H9 (cell line): Measurements from ENCODE around the gene EMC9. TPM values are rescaled to one million over a fixed set of nuclear protein-coding genes. Genes with fewer than 3 reads are reported as not detected.

Experiments
- DNase-seq: peaks from one replicate; pipeline ENCODE4 v3.0.0-alpha.2; 2017
- H2AFZ ChIP-seq: one replicate; pipeline ENCODE4 v1.6.1; 2013; ENCODE audit warnings: mild to moderate bottlenecking, low read length, control low read depth, moderate library complexity
- H2AK5ac ChIP-seq: 2 replicates; pipeline ENCODE4 v1.6.1; 2013; ENCODE audit warnings: low read length, control low read depth, mixed read lengths; ENCODE audit not compliant: insufficient read length
- H2BK120ac ChIP-seq: one replicate; pipeline ENCODE4 v1.6.1; 2013; ENCODE audit warnings: low read depth, mild to moderate bottlenecking, low read length, control low read depth, inconsistent platforms; ENCODE audit not compliant: poor library complexity, severe bottlenecking
- H2BK12ac ChIP-seq: 2 replicates; pipeline ENCODE4 v1.6.1; 2013; ENCODE audit warnings: low read length, control low read depth, mixed read lengths, low read depth; ENCODE audit not compliant: insufficient read length
- H2BK15ac ChIP-seq: 2 replicates; pipeline ENCODE4 v1.6.1; 2013; ENCODE audit warnings: low read depth, low read length, control low read depth
- H2BK20ac ChIP-seq: one replicate; pipeline ENCODE4 v1.6.1; 2013; ENCODE audit warnings: low read depth, mild to moderate bottlenecking, low read length, control low read depth, inconsistent platforms; ENCODE audit not compliant: poor library complexity, severe bottlenecking
- H2BK5ac ChIP-seq: 2 replicates; pipeline ENCODE4 v1.6.1; 2013; ENCODE audit warnings: low read length, control low read depth, mixed read lengths; ENCODE audit not compliant: insufficient read length
- H3K14ac ChIP-seq: 2 replicates; pipeline ENCODE4 v1.6.1; 2013; ENCODE audit warnings: low read length, control low read depth; ENCODE audit not compliant: insufficient read depth
- H3K18ac ChIP-seq: 2 replicates; pipeline ENCODE4 v1.6.1; 2013; ENCODE audit warnings: low read depth, mild to moderate bottlenecking, mixed read lengths, low read length, control low read depth; ENCODE audit not compliant: insufficient read length
- H3K23ac ChIP-seq: 2 replicates; pipeline ENCODE4 v1.6.1; 2013; ENCODE audit warnings: low read length, control low read depth, mixed read lengths, low read depth; ENCODE audit not compliant: insufficient read length
- H3K23me2 ChIP-seq: 2 replicates; pipeline ENCODE4 v1.6.1; 2013; ENCODE audit warnings: low read depth, mild to moderate bottlenecking, mixed read lengths, low read length, control low read depth; ENCODE audit not compliant: insufficient read length, poor library complexity, severe bottlenecking
- H3K27ac ChIP-seq: 2 replicates; pipeline ENCODE4 v1.5.1; 2013; ENCODE audit warnings: low read length, control low read depth, mixed read lengths, low read depth; ENCODE audit not compliant: insufficient read length
- H3K27me3 ChIP-seq: 2 replicates; pipeline ENCODE4 v1.6.1; 2013; ENCODE audit warnings: low read length, control low read depth, inconsistent platforms; ENCODE audit not compliant: insufficient read depth
- H3K4ac ChIP-seq: 2 replicates; pipeline ENCODE4 v1.6.1; 2013; ENCODE audit warnings: low read depth, mild to moderate bottlenecking, control low read depth, inconsistent platforms, low read length, moderate library complexity
- H3K4me1 ChIP-seq: 2 replicates; pipeline ENCODE4 v1.6.1; 2013; ENCODE audit warnings: low read length, control low read depth, inconsistent platforms; ENCODE audit not compliant: insufficient read depth
- H3K4me2 ChIP-seq: 2 replicates; pipeline ENCODE4 v1.6.1; 2013; ENCODE audit warnings: low read length, control low read depth, mixed read lengths; ENCODE audit not compliant: insufficient read length, insufficient read depth
- H3K56ac ChIP-seq: 2 replicates; pipeline ENCODE4 v1.6.1; 2013; ENCODE audit warnings: low read depth, mild to moderate bottlenecking, mixed read lengths, low read length, control low read depth; ENCODE audit not compliant: insufficient read length
- H3K79me1 ChIP-seq: 2 replicates; pipeline ENCODE4 v1.6.1; 2013; ENCODE audit warnings: low read depth, mild to moderate bottlenecking, moderate library complexity, low read length, control low read depth, inconsistent platforms; ENCODE audit not compliant: insufficient read depth, poor library complexity, severe bottlenecking
- H3K79me2 ChIP-seq: 2 replicates; pipeline ENCODE4 v1.6.1; 2013; ENCODE audit warnings: low read length, control low read depth, inconsistent platforms; ENCODE audit not compliant: insufficient read depth
- H3K9ac ChIP-seq: 2 replicates; pipeline ENCODE4 v1.6.1; 2013; ENCODE audit warnings: low read length, control low read depth, mixed read lengths; ENCODE audit not compliant: insufficient read length; ENCODE audit errors: extremely low read depth
- H3K9me3 ChIP-seq: one replicate; pipeline ENCODE4 v1.6.1; 2013; ENCODE audit warnings: low read depth, low read length, inconsistent platforms; ENCODE audit not compliant: control insufficient read depth
- H3T11ph ChIP-seq: one replicate; pipeline ENCODE4 v1.6.1; 2013; ENCODE audit warnings: mild to moderate bottlenecking, low read length, control low read depth, inconsistent platforms
- H4K20me1 ChIP-seq: one replicate; pipeline ENCODE4 v1.6.1; 2013; ENCODE audit not compliant: control insufficient read depth, insufficient read length, insufficient read depth
- H4K5ac ChIP-seq: 2 replicates; pipeline ENCODE4 v1.6.1; 2013; ENCODE audit warnings: low read depth, mild to moderate bottlenecking, mixed read lengths, low read length, control low read depth; ENCODE audit not compliant: insufficient read length
- H4K8ac ChIP-seq: replicated peaks from 2 replicates; pipeline ENCODE4 v1.6.1; 2013; ENCODE audit warnings: low read length, control low read depth, mixed read lengths, low read depth; ENCODE audit not compliant: insufficient read length
- H4K91ac ChIP-seq: 2 replicates; pipeline ENCODE4 v1.6.1; 2013; ENCODE audit warnings: low read depth, mild to moderate bottlenecking, moderate library complexity, mixed read lengths, low read length, control low read depth; ENCODE audit not compliant: insufficient read length
- H3K27ac Mint-ChIP-seq, 3 experiments: 2 replicates in 2 of 3; 3 replicates in 1 of 3; pipeline ENCODE4 v1.8.0; 2020 to 2021; ENCODE audit warnings: mixed read lengths in 3 of 3, mild to moderate bottlenecking in 1 of 3, moderate library complexity in 1 of 3
- H3K27me3 Mint-ChIP-seq: 2 replicates; pipeline ENCODE4 v1.8.0; 2021; ENCODE audit warnings: low read depth, mild to moderate bottlenecking, moderate library complexity, mixed read lengths
- H3K36me3 Mint-ChIP-seq, 3 experiments: 2 replicates in 2 of 3; 3 replicates in 1 of 3; pipeline ENCODE4 v1.8.0; 2020 to 2021; ENCODE audit warnings: low read depth in 3 of 3, mixed read lengths in 3 of 3; ENCODE audit not compliant: insufficient read depth in 1 of 3
- H3K4me1 Mint-ChIP-seq, 2 experiments: 2 replicates each; pipeline ENCODE4 v1.8.0; 2020; ENCODE audit warnings: mixed read lengths in 2 of 2
- H3K4me3 Mint-ChIP-seq, 2 experiments: 2 replicates in 1 of 2; 3 replicates in 1 of 2; pipeline ENCODE4 v1.8.0; 2020 to 2021; ENCODE audit warnings: mild to moderate bottlenecking in 2 of 2, mixed read lengths in 2 of 2, moderate library complexity in 1 of 2
- H3K9me3 Mint-ChIP-seq, 2 experiments: 2 replicates in 1 of 2; 3 replicates in 1 of 2; pipeline ENCODE4 v1.8.0; 2020; ENCODE audit warnings: mild to moderate bottlenecking in 2 of 2, mixed read lengths in 2 of 2, moderate library complexity in 1 of 2
- total RNA-seq: library from RNA; stranded (reverse); gene quantifications from 2 replicates; pipeline ENCODE4 v1.2.1, GENCODE V29; 2021
- TF ChIP-seq, protein P1 (sequence below): fragments of 200-600 bp; sonication (generic); conservative IDR thresholded peaks from 3 replicates; pipeline ENCODE4 v1.8.0; 2021; ENCODE audit warnings: antibody characterized with exemption, mild to moderate bottlenecking

Gene EMC9
- total RNA-seq, 1 experiment from 2014 or later = 52.9 TPM

DNA sequence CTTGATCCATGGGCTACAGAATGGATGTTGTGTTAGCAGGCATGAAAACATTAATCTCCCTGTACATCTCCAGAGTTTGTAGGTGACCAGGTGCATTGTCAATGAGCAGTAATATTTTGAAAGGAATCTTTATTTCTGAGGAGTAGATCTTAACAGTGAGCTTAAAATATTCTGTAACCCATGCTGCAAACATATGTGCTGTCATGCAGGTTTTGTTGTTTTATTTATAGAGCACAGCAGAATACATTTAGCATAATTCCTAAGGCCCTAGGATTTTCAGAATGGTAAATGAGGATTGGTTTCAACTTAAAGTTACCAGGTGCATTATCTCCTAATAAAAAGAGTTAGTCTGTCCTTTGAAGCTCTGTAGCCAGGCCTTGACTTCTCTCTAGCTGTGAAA is 14.5 kb downstream of the EMC9 start:
- Histone ChIP-seq H3T11ph (no peak overlapping the region), H3K27ac (no peak overlapping the region), H3K79me1 (no peaks in the 10 kb centered on the region), H2BK15ac (no peak overlapping the region), H2AK5ac (no peak overlapping the region), H3K4me2 (no peak overlapping the region), H4K8ac (no peak overlapping the region), H3K79me2 (no peaks in the 10 kb centered on the region), H2BK20ac (no peak overlapping the region), H2BK120ac (no peak overlapping the region), H2AFZ (no peak overlapping the region), H3K27me3 (no peaks in the 10 kb centered on the region), H3K23ac (no peak overlapping the region), H3K4ac (no peak overlapping the region), H3K23me2 (no peaks in the 10 kb centered on the region), H3K9me3 (no peaks in the 10 kb centered on the region), H3K14ac (no peak overlapping the region), H4K20me1 (no peaks in the 10 kb centered on the region), H3K18ac (no peak overlapping the region), H2BK12ac (no peak overlapping the region), H2BK5ac (no peak overlapping the region), H3K56ac (no peak overlapping the region), H3K4me1 (no peaks in the 10 kb centered on the region), H4K5ac (no peak overlapping the region), H4K91ac (no peak overlapping the region), H3K9ac (no peak overlapping the region)
- H3K27me3 Mint-ChIP-seq = no peaks in the 10 kb centered on the region
- H3K9me3 Mint-ChIP-seq = no peaks in the 10 kb centered on the region
- H3K4me1 Mint-ChIP-seq = no peaks in the 10 kb centered on the region
- no peak overlapping the region for H3K4me3 Mint-ChIP-seq
- TF ChIP-seq, protein P1, sequence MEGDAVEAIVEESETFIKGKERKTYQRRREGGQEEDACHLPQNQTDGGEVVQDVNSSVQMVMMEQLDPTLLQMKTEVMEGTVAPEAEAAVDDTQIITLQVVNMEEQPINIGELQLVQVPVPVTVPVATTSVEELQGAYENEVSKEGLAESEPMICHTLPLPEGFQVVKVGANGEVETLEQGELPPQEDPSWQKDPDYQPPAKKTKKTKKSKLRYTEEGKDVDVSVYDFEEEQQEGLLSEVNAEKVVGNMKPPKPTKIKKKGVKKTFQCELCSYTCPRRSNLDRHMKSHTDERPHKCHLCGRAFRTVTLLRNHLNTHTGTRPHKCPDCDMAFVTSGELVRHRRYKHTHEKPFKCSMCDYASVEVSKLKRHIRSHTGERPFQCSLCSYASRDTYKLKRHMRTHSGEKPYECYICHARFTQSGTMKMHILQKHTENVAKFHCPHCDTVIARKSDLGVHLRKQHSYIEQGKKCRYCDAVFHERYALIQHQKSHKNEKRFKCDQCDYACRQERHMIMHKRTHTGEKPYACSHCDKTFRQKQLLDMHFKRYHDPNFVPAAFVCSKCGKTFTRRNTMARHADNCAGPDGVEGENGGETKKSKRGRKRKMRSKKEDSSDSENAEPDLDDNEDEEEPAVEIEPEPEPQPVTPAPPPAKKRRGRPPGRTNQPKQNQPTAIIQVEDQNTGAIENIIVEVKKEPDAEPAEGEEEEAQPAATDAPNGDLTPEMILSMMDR = no peak
- peaks cover 3 to 23% (median 19%) of the 10 kb centered on the region in 3 experiments; a peak in 6 of 7 replicates for H3K36me3 Mint-ChIP-seq
- no peak overlapping the region for H3K27ac Mint-ChIP-seq
- no peak for DNase-seq
